Stimulated activated CD4-positive, alpha-beta T cell treated with anti-CD3 and anti-CD28 coated beads, TNF-alpha, amount 100 ng/mL, for 24 hours (primary cell): ENCODE measurements around the gene A4GALT.
"Not testable (repeated sequence)": the region's sequence is repeated elsewhere in the genome, so short reads cannot be mapped to it uniquely, and the experiment has no call there.

Experiments used
- DNase-seq, 3 experiments: peaks; one replicate each; pipeline ENCODE4 v3.0.0-alpha.2; 2020; ENCODE audit warnings: low read depth in 3 of 3

Gene A4GALT

GRCh38 chr22:42720263-42721044 lies at the start of gene A4GALT:
Gene A4GALT, minus strand, starts transcription at chr22:42720870. Its CDS starts 26,919 bp downstream, at chr22:42693951.
- DNase-seq: no peak

- DNase-seq: no peak
Observed at GRCh38 chr22:42770448-42770726, 49.7 kb upstream of the A4GALT start.

- DNase-seq: no peak
Observed at GRCh38 chr22:42769574-42770447, 49.1 kb upstream of the A4GALT start.

- no peak for DNase-seq
Observed at GRCh38 chr22:42769238-42769573, 48.5 kb upstream of the A4GALT start.

GRCh38 chr22:42768385-42769035 lies 47.8 kb upstream of the A4GALT start:
- DNase-seq: no peak

GRCh38 chr22:42766860-42767259 lies 46.2 kb upstream of the A4GALT start:
- DNase-seq: no peak

GRCh38 chr22:42764895-42765363 lies 44.3 kb upstream of the A4GALT start:
- no peak for DNase-seq

GRCh38 chr22:42763965-42764480 lies 43.4 kb upstream of the A4GALT start:
- no peak for DNase-seq

- DNase-seq: no peak
Observed at GRCh38 chr22:42760806-42761565, 40.3 kb upstream of the A4GALT start.

GRCh38 chr22:42758931-42759629 lies 38.4 kb upstream of the A4GALT start:
- no peak for DNase-seq

- DNase-seq: not testable (repeated sequence)
Observed at GRCh38 chr22:42755553-42755952, 34.9 kb upstream of the A4GALT start.

GRCh38 chr22:42755121-42755520 lies 34.5 kb upstream of the A4GALT start:
- DNase-seq: not testable (repeated sequence)

- DNase-seq: no peak
Observed at GRCh38 chr22:42754658-42755057, 34.0 kb upstream of the A4GALT start.

GRCh38 chr22:42752912-42753311 lies 32.2 kb upstream of the A4GALT start:
- no peak for DNase-seq

GRCh38 chr22:42752230-42752746 lies 31.6 kb upstream of the A4GALT start:
- DNase-seq: no peak

GRCh38 chr22:42750421-42750820 lies 29.8 kb upstream of the A4GALT start:
- DNase-seq: not testable (repeated sequence)

GRCh38 chr22:42747701-42748513 lies 27.2 kb upstream of the A4GALT start:
- no peak for DNase-seq

GRCh38 chr22:42745118-42745517 lies 24.4 kb upstream of the A4GALT start:
- DNase-seq: no peak

GRCh38 chr22:42743501-42743991 lies 22.9 kb upstream of the A4GALT start:
- DNase-seq: no peak

GRCh38 chr22:42742940-42743339 lies 22.3 kb upstream of the A4GALT start:
- DNase-seq: no peak
